ENCODE measurements around the gene CD52. TPM values are rescaled to one million over a fixed set of nuclear protein-coding genes. Genes with fewer than 3 reads are reported as not detected.
"Not testable (repeated sequence)": the region's sequence is repeated elsewhere in the genome, so short reads cannot be mapped to it uniquely, and the experiment has no call there.

Gene CD52
- total RNA-seq, 1 experiment from 2014 or later = 2.8 TPM

GRCh38 chr1:26291939-26292338 lies 25.8 kb upstream of the CD52 start:
- no peaks in the 10 kb centered on the region; the same call in 1 of the 2 replicates for H3K27me3 Mint-ChIP-seq (ENCODE audit: low read depth)
- ChIA-PET CTCF (interaction anchor here (0.8 to 2.1 kb wide), 3 partner anchors 23 to 30 kb away, joined by 3 to 7 read pairs (median 5); partner anchors contain the start of gene CD52), POLR2A (no interaction called here)
- peaks cover 16% of the 10 kb centered on the region for H3K4me1 Mint-ChIP-seq
- no peak for ATAC-seq
- H3K27ac Mint-ChIP-seq = no peak overlapping the region
- H3K36me3 Mint-ChIP-seq = no peaks in the 10 kb centered on the region
- no peak overlapping the region for H3K4me3 Mint-ChIP-seq
- no peak for TF ChIP-seq TEAD4 (CRISPR knock-in tag; IDR thresholded peaks at IDR 0.05)
- no peak for TF ChIP-seq RORB (CRISPR knock-in tag; IDR thresholded peaks at IDR 0.05)
- TF ChIP-seq, protein P1, sequence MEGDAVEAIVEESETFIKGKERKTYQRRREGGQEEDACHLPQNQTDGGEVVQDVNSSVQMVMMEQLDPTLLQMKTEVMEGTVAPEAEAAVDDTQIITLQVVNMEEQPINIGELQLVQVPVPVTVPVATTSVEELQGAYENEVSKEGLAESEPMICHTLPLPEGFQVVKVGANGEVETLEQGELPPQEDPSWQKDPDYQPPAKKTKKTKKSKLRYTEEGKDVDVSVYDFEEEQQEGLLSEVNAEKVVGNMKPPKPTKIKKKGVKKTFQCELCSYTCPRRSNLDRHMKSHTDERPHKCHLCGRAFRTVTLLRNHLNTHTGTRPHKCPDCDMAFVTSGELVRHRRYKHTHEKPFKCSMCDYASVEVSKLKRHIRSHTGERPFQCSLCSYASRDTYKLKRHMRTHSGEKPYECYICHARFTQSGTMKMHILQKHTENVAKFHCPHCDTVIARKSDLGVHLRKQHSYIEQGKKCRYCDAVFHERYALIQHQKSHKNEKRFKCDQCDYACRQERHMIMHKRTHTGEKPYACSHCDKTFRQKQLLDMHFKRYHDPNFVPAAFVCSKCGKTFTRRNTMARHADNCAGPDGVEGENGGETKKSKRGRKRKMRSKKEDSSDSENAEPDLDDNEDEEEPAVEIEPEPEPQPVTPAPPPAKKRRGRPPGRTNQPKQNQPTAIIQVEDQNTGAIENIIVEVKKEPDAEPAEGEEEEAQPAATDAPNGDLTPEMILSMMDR (IDR thresholded peaks at IDR 0.05) = no peak
- no peak for TF ChIP-seq SMAD3 (CRISPR knock-in tag; IDR thresholded peaks at IDR 0.05; ENCODE audit: borderline replicate concordance)
- TF ChIP-seq NR1H2 (CRISPR knock-in tag; IDR thresholded peaks at IDR 0.05) = no peak
- no peak for TF ChIP-seq ZNF671 (CRISPR knock-in tag; IDR thresholded peaks at IDR 0.05)
- no peak for TF ChIP-seq FOXP1 (CRISPR knock-in tag; IDR thresholded peaks at IDR 0.05; ENCODE audit: borderline replicate concordance)
- TF ChIP-seq E2F4 (CRISPR knock-in tag; IDR thresholded peaks at IDR 0.05; ENCODE audit: borderline replicate concordance, low read depth) = no peak
- no peak for TF ChIP-seq HMGXB4 (CRISPR knock-in tag; IDR thresholded peaks at IDR 0.05)
- no peak for TF ChIP-seq MXD4 (CRISPR knock-in tag; IDR thresholded peaks at IDR 0.05; ENCODE audit: borderline replicate concordance)
- TF ChIP-seq, protein P2, sequence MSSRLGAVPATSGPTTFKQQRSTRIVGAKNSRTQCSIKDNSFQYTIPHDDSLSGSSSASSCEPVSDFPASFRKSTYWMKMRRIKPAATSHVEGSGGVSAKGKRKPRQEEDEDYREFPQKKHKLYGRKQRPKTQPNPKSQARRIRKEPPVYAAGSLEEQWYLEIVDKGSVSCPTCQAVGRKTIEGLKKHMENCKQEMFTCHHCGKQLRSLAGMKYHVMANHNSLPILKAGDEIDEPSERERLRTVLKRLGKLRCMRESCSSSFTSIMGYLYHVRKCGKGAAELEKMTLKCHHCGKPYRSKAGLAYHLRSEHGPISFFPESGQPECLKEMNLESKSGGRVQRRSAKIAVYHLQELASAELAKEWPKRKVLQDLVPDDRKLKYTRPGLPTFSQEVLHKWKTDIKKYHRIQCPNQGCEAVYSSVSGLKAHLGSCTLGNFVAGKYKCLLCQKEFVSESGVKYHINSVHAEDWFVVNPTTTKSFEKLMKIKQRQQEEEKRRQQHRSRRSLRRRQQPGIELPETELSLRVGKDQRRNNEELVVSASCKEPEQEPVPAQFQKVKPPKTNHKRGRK (CRISPR knock-in tag; IDR thresholded peaks at IDR 0.05; ENCODE audit: borderline replicate concordance) = no peak
- TF ChIP-seq MYBL2 (CRISPR knock-in tag; IDR thresholded peaks at IDR 0.05) = no peak
- no peak for TF ChIP-seq FOXJ3 (CRISPR knock-in tag; IDR thresholded peaks at IDR 0.05; ENCODE audit: borderline replicate concordance)
- no peak for TF ChIP-seq FOXK1 (CRISPR knock-in tag; IDR thresholded peaks at IDR 0.05)
- TF ChIP-seq ZNF121 (CRISPR knock-in tag; IDR thresholded peaks at IDR 0.05) = no peak
- no peak for TF ChIP-seq SOX15 (CRISPR knock-in tag; IDR thresholded peaks at IDR 0.05)
- TF ChIP-seq ZNF281 (CRISPR knock-in tag; IDR thresholded peaks at IDR 0.05) = no peak
- no peak for DNase-seq (ENCODE audit: low spot score)
- no peaks in the 10 kb centered on the region for H3K9me3 Mint-ChIP-seq

DNA sequence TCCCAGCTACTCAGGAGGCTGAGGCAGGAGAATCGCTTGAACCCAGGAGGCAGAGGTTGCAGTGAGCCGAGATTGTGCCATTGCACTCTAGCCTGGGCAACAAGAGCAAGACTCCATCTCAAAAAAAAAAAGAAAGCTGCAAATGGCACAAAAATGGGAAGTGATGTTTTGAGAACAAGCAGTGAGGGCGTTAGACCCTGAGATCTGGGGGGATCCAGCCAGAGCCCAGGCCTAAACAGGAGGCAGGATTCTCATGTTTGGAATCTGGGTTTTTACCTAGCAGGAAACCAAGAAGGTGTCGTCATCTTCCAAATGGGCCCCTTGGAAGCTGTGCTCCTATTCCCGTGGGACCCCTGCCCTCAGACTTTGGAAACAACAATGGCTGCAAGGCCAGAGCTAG lies 25.0 kb upstream of the CD52 start:
- H3K27ac Mint-ChIP-seq; ATAC-seq; H3K4me3 Mint-ChIP-seq; DNase-seq (ENCODE audit: low spot score); H3K9me3 Mint-ChIP-seq; H3K27me3 Mint-ChIP-seq (ENCODE audit: low read depth); H3K36me3 Mint-ChIP-seq: not testable (repeated sequence)
- ChIA-PET CTCF (interaction anchor here (0.8 to 2.1 kb wide), 2 partner anchors 23 to 29 kb away, joined by 3 to 5 read pairs; no protein-coding TSS in a partner anchor), POLR2A (interaction anchor here (0.5 to 0.6 kb wide), 2 partner anchors 15 to 922 kb away, joined by 3 to 5 read pairs; no protein-coding TSS in a partner anchor)
- H3K4me1 Mint-ChIP-seq = peaks cover 16% of the 10 kb centered on the region

Data from WTC11 (cell line).